ENCODE data around the gene HIC1.

DNA sequence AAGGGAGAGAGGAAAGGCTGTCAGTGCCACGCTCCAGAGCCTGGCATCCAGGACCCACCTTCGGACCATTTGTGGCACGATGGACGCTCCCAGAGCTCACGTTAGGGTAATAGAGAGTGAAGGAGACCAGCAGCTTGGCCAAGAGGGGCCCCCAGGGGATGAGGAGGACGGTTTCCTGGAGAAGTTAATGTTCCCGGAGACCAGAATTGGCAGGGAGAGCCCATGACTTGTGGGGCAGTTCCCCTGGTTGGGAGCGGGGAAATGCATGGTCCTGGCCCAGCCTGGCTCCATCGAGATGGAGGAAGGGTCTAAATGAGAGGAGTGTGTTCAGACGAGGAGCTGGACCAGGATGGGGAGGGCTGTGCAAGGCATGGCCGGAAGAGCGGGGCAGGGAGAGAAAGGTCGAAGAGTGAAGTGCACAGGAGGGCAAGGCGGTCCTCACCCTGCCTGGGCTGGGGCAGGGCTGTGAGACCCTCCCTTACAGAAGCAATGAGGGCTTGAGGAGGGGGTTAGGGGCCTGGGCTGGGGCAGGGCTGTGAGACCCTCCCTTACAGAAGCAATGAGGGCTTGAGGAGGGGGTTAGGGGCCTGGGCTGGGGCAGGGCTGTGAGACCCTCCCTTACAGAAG lies 2.9 kb upstream of the HIC1 start:
- TF ChIP-seq CTCF (conservative IDR thresholded peaks at IDR 0.05; ENCODE audit: low read depth in 2 of 2) (no peak), EZH2 (IDR thresholded peaks at IDR 0.05; ENCODE audit: low read depth, unreplicated experiment) (no peak), POLR2AphosphoS5 (IDR thresholded peaks at IDR 0.05; ENCODE audit: low read depth) (no peak), NANOG (IDR thresholded peaks at IDR 0.05; ENCODE audit: borderline replicate concordance) (no peak), ZNF331 (CRISPR knock-in tag; IDR thresholded peaks at IDR 0.05; ENCODE audit: low read depth) (no peak), ZNF114 (CRISPR knock-in tag; IDR thresholded peaks at IDR 0.05) (no peak), CREB1 (CRISPR knock-in tag; IDR thresholded peaks at IDR 0.05; ENCODE audit: low read depth) (no peak)
- TF ChIP-seq, protein P1, sequence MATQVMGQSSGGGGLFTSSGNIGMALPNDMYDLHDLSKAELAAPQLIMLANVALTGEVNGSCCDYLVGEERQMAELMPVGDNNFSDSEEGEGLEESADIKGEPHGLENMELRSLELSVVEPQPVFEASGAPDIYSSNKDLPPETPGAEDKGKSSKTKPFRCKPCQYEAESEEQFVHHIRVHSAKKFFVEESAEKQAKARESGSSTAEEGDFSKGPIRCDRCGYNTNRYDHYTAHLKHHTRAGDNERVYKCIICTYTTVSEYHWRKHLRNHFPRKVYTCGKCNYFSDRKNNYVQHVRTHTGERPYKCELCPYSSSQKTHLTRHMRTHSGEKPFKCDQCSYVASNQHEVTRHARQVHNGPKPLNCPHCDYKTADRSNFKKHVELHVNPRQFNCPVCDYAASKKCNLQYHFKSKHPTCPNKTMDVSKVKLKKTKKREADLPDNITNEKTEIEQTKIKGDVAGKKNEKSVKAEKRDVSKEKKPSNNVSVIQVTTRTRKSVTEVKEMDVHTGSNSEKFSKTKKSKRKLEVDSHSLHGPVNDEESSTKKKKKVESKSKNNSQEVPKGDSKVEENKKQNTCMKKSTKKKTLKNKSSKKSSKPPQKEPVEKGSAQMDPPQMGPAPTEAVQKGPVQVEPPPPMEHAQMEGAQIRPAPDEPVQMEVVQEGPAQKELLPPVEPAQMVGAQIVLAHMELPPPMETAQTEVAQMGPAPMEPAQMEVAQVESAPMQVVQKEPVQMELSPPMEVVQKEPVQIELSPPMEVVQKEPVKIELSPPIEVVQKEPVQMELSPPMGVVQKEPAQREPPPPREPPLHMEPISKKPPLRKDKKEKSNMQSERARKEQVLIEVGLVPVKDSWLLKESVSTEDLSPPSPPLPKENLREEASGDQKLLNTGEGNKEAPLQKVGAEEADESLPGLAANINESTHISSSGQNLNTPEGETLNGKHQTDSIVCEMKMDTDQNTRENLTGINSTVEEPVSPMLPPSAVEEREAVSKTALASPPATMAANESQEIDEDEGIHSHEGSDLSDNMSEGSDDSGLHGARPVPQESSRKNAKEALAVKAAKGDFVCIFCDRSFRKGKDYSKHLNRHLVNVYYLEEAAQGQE (IDR thresholded peaks at IDR 0.05; ENCODE audit: unreplicated experiment), result no peak

Data from GM23338 (cell line).